ENCODE results near the gene PHAF1. TPM values are rescaled to one million over a fixed set of nuclear protein-coding genes. Genes with fewer than 3 reads are reported as not detected.

The PHAF1 gene
- total and polyA plus RNA-seq, 2 of the 13 experiments (the other 11 are each of a cell fraction or from before 2014, with no cell fraction given): 48.3 to 174 TPM

DNA sequence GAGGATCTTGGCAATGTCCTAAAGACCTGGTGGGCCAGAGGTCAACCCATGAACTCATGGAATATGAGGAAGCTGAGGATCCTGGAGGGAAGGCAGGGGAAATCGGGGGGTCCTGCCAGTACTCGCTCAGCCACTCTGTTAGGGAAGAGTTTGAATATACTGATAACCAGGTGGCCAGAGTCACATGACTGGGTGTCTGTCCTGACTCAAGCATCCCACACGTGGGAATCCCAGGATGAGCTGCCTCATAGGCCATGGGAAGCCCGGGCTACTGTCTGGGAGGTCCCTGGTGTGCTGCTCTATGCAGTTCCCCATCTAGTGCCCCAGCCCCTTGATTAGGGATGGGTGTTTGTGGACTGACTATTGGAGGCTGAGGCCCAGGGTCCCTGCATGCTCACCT is 78.6 kb downstream of the PHAF1 start (continued):
- TF ChIP-seq, protein P1, sequence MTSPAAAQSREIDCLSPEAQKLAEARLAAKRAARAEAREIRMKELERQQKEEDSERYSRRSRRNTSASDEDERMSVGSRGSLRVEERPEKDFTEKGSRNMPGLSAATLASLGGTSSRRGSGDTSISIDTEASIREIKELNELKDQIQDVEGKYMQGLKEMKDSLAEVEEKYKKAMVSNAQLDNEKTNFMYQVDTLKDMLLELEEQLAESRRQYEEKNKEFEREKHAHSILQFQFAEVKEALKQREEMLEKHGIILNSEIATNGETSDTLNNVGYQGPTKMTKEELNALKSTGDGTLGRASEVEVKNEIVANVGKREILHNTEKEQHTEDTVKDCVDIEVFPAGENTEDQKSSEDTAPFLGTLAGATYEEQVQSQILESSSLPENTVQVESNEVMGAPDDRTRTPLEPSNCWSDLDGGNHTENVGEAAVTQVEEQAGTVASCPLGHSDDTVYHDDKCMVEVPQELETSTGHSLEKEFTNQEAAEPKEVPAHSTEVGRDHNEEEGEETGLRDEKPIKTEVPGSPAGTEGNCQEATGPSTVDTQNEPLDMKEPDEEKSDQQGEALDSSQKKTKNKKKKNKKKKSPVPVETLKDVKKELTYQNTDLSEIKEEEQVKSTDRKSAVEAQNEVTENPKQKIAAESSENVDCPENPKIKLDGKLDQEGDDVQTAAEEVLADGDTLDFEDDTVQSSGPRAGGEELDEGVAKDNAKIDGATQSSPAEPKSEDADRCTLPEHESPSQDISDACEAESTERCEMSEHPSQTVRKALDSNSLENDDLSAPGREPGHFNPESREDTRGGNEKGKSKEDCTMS (CRISPR knock-in tag; conservative IDR thresholded peaks at IDR 0.05): no peak
- TF ChIP-seq, protein P2, sequence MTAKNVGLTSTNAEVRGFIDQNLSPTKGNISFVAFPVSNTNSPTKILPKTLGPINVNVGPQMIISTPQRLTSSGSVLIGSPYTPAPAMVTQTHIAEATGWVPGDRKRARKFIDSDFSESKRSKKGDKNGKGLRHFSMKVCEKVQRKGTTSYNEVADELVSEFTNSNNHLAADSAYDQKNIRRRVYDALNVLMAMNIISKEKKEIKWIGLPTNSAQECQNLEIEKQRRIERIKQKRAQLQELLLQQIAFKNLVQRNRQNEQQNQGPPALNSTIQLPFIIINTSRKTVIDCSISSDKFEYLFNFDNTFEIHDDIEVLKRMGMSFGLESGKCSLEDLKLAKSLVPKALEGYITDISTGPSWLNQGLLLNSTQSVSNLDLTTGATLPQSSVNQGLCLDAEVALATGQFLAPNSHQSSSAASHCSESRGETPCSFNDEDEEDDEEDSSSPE (CRISPR knock-in tag; IDR thresholded peaks at IDR 0.05): no peak
- no peak for TF ChIP-seq CC2D1A (CRISPR knock-in tag; IDR thresholded peaks at IDR 0.05)
- TF ChIP-seq MAZ (IDR thresholded peaks at IDR 0.05; ENCODE audit: borderline replicate concordance, low read depth, low read length): no peak
- no peak for TF ChIP-seq MAZ (CRISPR knock-in tag; IDR thresholded peaks at IDR 0.05; ENCODE audit: low read depth)
- TF ChIP-seq, protein P3, sequence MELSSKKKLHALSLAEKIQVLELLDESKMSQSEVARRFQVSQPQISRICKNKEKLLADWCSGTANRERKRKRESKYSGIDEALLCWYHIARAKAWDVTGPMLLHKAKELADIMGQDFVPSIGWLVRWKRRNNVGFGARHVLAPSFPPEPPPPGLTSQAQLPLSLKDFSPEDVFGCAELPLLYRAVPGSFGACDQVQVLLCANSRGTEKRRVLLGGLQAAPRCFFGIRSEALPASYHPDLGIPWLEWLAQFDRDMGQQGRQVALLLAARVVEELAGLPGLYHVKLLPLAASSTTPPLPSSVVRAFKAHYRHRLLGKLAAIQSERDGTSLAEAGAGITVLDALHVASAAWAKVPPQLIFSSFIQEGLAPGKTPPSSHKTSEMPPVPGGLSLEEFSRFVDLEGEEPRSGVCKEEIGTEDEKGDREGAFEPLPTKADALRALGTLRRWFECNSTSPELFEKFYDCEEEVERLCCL (CRISPR knock-in tag; IDR thresholded peaks at IDR 0.05; ENCODE audit: borderline replicate concordance): no peak
- TF ChIP-seq ZSCAN22 (CRISPR knock-in tag; IDR thresholded peaks at IDR 0.05): no peak
- no peak for TF ChIP-seq FOXK2 (IDR thresholded peaks at IDR 0.05)

DNA sequence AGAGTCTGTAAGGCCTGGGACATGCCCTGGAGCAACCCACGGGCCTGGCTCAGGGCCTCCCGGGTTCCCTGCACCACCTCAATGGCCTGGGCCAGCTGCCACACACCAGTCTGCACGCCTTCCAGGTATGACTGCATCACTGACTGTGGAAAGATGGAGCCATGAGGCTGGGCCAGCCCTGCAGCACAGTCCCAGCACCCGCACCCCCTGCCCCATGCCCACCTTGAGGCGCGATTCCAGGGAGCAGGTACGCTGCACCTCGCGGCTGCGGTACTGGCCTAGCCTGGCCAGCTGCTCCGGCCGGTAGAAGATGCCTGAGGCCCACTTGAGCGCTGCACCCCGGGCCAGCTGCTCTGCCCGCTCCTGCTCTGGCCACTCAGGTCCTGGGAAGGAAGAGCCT is 79.1 kb downstream of the PHAF1 start:
- FAIRE-seq (no peak), ATAC-seq (no peak), DNase-seq (ENCODE audit: low spot score) (no peak)
- Histone ChIP-seq H3K4me1 (ENCODE audit: insufficient read depth, low read length) (peaks cover 60% of the 10 kb centered on the region), H4K20me1 (ENCODE audit: insufficient read depth, low read length) (no peaks in the 10 kb centered on the region; the same call in 1 of the 2 replicates), H3K27ac (ENCODE audit: extremely low read length, insufficient read depth, low read length) (no peak overlapping the region), H3K27me3 (ENCODE audit: control insufficient read depth in 1 of 2, insufficient read depth in 2 of 2, low read length in 2 of 2) (peaks cover 7 to 16% of the 10 kb centered on the region in 2 experiments; a peak in 2 of 5 replicates), H3K79me2 (ENCODE audit: insufficient read depth, low read length) (peaks cover 18% of the 10 kb centered on the region), H3K36me3 (replicated peaks in 1 of 2; ENCODE audit: control insufficient read depth in 1 of 2, insufficient read depth in 2 of 2, low read length in 2 of 2) (peaks cover 2 to 3% of the 10 kb centered on the region in 2 experiments; a peak in 2 of 5 replicates), H2AFZ (ENCODE audit: low read length) (no peak overlapping the region), H3K9ac (ENCODE audit: insufficient read depth, low read depth, low read length) (no peak overlapping the region), H3K4me2 (ENCODE audit: low read depth, low read length) (no peak overlapping the region), H3K4me3 (replicated peaks in 1 of 3; ENCODE audit: insufficient read depth in 1 of 3, low read depth in 2 of 3, low read length in 3 of 3) (no peak overlapping the region), H3K9me3 (ENCODE audit: low read length) (no peaks in the 10 kb centered on the region)
- CTCF ChIA-PET (ENCODE audit: low intra/inter-chr PET ratio, low total read pairs): no interaction called here
- no TSS peak for BruUV-seq (replicated peaks)
- POLR2A ChIA-PET: no interaction called here
- in situ Hi-C loops (cut with HindIII; ENCODE audit: extremely low pct_ligation_motif_present, low pct_unique_long_range_greater_than_20kb): loop anchor here (5.0 kb wide), 1 partner anchor 211 kb away; no protein-coding TSS in a partner anchor
- intact Hi-C loops (cut with micrococcal nuclease; ENCODE audit: unreplicated experiment): loop anchor here (5.0 kb wide), 1 partner anchor 39 kb away; the partner anchor contains the start of gene TMEM208
- WGBS (ENCODE audit: low lambda C conversion rate): 32% methylated on average over 6 of the region's 15 CpGs
- TF ChIP-seq ZEB1 (IDR thresholded peaks at IDR 0.05; ENCODE audit: insufficient replicate concordance, low read depth) (no peak), MLLT10 (CRISPR knock-in tag; IDR thresholded peaks at IDR 0.05) (0 out of 2 replicates have a peak, but pooled peaks have one; percentile 55), HOXA3 (CRISPR knock-in tag; IDR thresholded peaks at IDR 0.05) (no peak), ZSCAN25 (CRISPR knock-in tag; IDR thresholded peaks at IDR 0.05) (no peak), ZFP36 (IDR thresholded peaks at IDR 0.05; ENCODE audit: borderline replicate concordance, low read depth, low read length, partially characterized antibody) (no peak), KAT8 (CRISPR knock-in tag; IDR thresholded peaks at IDR 0.05) (no peak)

All from HepG2 (cell line).